Thyroid gland (tissue), 4 donors: ENCODE data around the gene TMEM217.

Experiments used
- CTCF ChIP-seq, 6 experiments: fragments of 200-600 bp in 3 of 6; fragments of 450-650 bp in 3 of 6; sonication (generic) in 3 of 6; IDR thresholded peaks; one replicate each; pipeline ENCODE4 v1.5.1; 2016 to 2019; ENCODE audit warnings: antibody characterized with exemption in 6 of 6, mild to moderate bottlenecking in 2 of 6, inconsistent platforms in 1 of 6, moderate library complexity in 1 of 6
- POLR2A ChIP-seq, 2 donors: fragments of 450-650 bp; IDR thresholded peaks; one replicate each; pipeline ENCODE4 v1.6.1; 2017; ENCODE audit warnings: antibody characterized with exemption in 2 of 2, mild to moderate bottlenecking in 2 of 2, moderate library complexity in 1 of 2

GRCh38 chr6:37241131-37241530 lies 16.8 kb downstream of the TMEM217 start:
- TF ChIP-seq POLR2A (IDR thresholded peaks at IDR 0.05) (no peak), CTCF (IDR thresholded peaks at IDR 0.05) (no peak)
